Activated T-cell treated with anti-CD3 and anti-CD28 coated beads, Interleukin-2, amount 50 U/mL, for 4 hours (primary cell): ENCODE results near the gene SH3BP1. TPM values are rescaled to one million over a fixed set of nuclear protein-coding genes. Genes with fewer than 3 reads are reported as not detected.
"Not testable (repeated sequence)": the region's sequence is repeated elsewhere in the genome, so short reads cannot be mapped to it uniquely, and the experiment has no call there.

ENCODE experiments used
- ATAC-seq, 2 donors: fragments of 200-7000 bp; cut with Tn5 transposase; one replicate each; pipeline ENCODE4 v1.10.0; 2021
- DNase-seq: peaks from one replicate; pipeline ENCODE4 v3.0.0-alpha.2; 2020
- H3K27me3 Mint-ChIP-seq: one replicate; pipeline ENCODE4 v1.8.0; 2021; ENCODE audit warnings: low read depth, mixed read lengths
- H3K36me3 Mint-ChIP-seq: one replicate; pipeline ENCODE4 v1.8.0; 2022; ENCODE audit warnings: mixed read lengths; ENCODE audit not compliant: insufficient read depth
- H3K4me1 Mint-ChIP-seq: one replicate; pipeline ENCODE4 v1.8.0; 2021; ENCODE audit warnings: low read depth, mixed read lengths
- H3K4me3 Mint-ChIP-seq: one replicate; pipeline ENCODE4 v1.8.0; 2021; ENCODE audit warnings: mild to moderate bottlenecking, moderate library complexity, mixed read lengths
- H3K9me3 Mint-ChIP-seq: one replicate; pipeline ENCODE4 v1.8.0; 2021; ENCODE audit warnings: mixed read lengths
- total RNA-seq, 3 donors: library from RNA; stranded (reverse); gene quantifications; one replicate each; pipeline ENCODE4 v1.2.1, GENCODE V29; 2021

The SH3BP1 gene
- total RNA-seq, result 10 to 100 TPM; 51.1 to 54.3 (median 52.5) TPM

GRCh38 chr22:37639070-37639760, at the start of gene SH3BP1:
Gene SH3BP1, plus strand, starts transcription at chr22:37639669. Its CDS starts 119 bp downstream, at chr22:37639788.
- Mint-ChIP-seq H3K36me3 (peaks cover 5% of the 10 kb centered on the region), H3K27me3 (no peaks in the 10 kb centered on the region), H3K4me1 (peaks cover 76% of the 10 kb centered on the region), H3K4me3 (peak within 1 kb of the TSS; percentile 94), H3K9me3 (no peaks in the 10 kb centered on the region)
- DNase-seq (peak; percentile 36), ATAC-seq (peak; percentile 51 to 56)

- not testable (repeated sequence) for H3K36me3 Mint-ChIP-seq, ATAC-seq, H3K9me3 Mint-ChIP-seq, DNase-seq, H3K4me3 Mint-ChIP-seq
- peaks cover 11% of the 10 kb centered on the region for H3K27me3 Mint-ChIP-seq
- H3K4me1 Mint-ChIP-seq, result peaks cover 11% of the 10 kb centered on the region
Observed at GRCh38 chr22:37591081-37591480, 48.4 kb upstream of the SH3BP1 start.

GRCh38 chr22:37591823-37592404, 47.6 kb upstream of the SH3BP1 start:
- no peaks in the 10 kb centered on the region for H3K36me3 Mint-ChIP-seq
- peaks cover 11% of the 10 kb centered on the region for H3K4me1 Mint-ChIP-seq
- no peaks in the 10 kb centered on the region for H3K9me3 Mint-ChIP-seq
- no peak for DNase-seq
- no peak for ATAC-seq
- peak overlapping the region; percentile 84 for H3K4me3 Mint-ChIP-seq
- H3K27me3 Mint-ChIP-seq, result peaks cover 8% of the 10 kb centered on the region

GRCh38 chr22:37594237-37594636, 45.2 kb upstream of the SH3BP1 start:
- ATAC-seq, result no peak
- Mint-ChIP-seq H3K9me3 (no peaks in the 10 kb centered on the region), H3K36me3 (no peaks in the 10 kb centered on the region), H3K4me3 (no peak overlapping the region), H3K4me1 (peaks cover 11% of the 10 kb centered on the region), H3K27me3 (no peaks in the 10 kb centered on the region)
- DNase-seq, result no peak

- H3K36me3 Mint-ChIP-seq, result no peaks in the 10 kb centered on the region
- ATAC-seq, result no peak
- H3K9me3 Mint-ChIP-seq, result no peaks in the 10 kb centered on the region
- H3K27me3 Mint-ChIP-seq, result no peaks in the 10 kb centered on the region
- DNase-seq, result no peak
- no peak overlapping the region for H3K4me3 Mint-ChIP-seq
- peaks cover 8% of the 10 kb centered on the region for H3K4me1 Mint-ChIP-seq
Observed at GRCh38 chr22:37599153-37599552, 40.3 kb upstream of the SH3BP1 start.

GRCh38 chr22:37601203-37601539, 38.3 kb upstream of the SH3BP1 start:
- Mint-ChIP-seq H3K4me1 (peaks cover 22% of the 10 kb centered on the region), H3K27me3 (no peaks in the 10 kb centered on the region), H3K9me3 (no peaks in the 10 kb centered on the region), H3K4me3 (no peak overlapping the region), H3K36me3 (no peaks in the 10 kb centered on the region)
- ATAC-seq (no peak), DNase-seq (no peak)

GRCh38 chr22:37601540-37602442, 37.7 kb upstream of the SH3BP1 start:
- no peaks in the 10 kb centered on the region for H3K27me3 Mint-ChIP-seq
- no peaks in the 10 kb centered on the region for H3K9me3 Mint-ChIP-seq
- no peak overlapping the region for H3K4me3 Mint-ChIP-seq
- DNase-seq (no peak), ATAC-seq (peak; percentile 11 to 34)
- H3K36me3 Mint-ChIP-seq, result no peaks in the 10 kb centered on the region
- peaks cover 23% of the 10 kb centered on the region for H3K4me1 Mint-ChIP-seq

- H3K4me1 Mint-ChIP-seq, result peaks cover 30% of the 10 kb centered on the region
- not testable (repeated sequence) for H3K9me3 Mint-ChIP-seq, H3K4me3 Mint-ChIP-seq, H3K36me3 Mint-ChIP-seq, ATAC-seq, DNase-seq, H3K27me3 Mint-ChIP-seq
Observed at GRCh38 chr22:37602546-37603277, 36.8 kb upstream of the SH3BP1 start.

GRCh38 chr22:37604074-37604473, 35.4 kb upstream of the SH3BP1 start:
- H3K9me3 Mint-ChIP-seq, result no peaks in the 10 kb centered on the region
- no peaks in the 10 kb centered on the region for H3K27me3 Mint-ChIP-seq
- peaks cover 36% of the 10 kb centered on the region for H3K4me1 Mint-ChIP-seq
- H3K36me3 Mint-ChIP-seq, result no peaks in the 10 kb centered on the region
- H3K4me3 Mint-ChIP-seq, result no peak overlapping the region
- DNase-seq (no peak), ATAC-seq (no peak)

- Mint-ChIP-seq H3K4me1 (peaks cover 41% of the 10 kb centered on the region), H3K27me3 (no peaks in the 10 kb centered on the region), H3K9me3 (no peaks in the 10 kb centered on the region), H3K4me3 (peak overlapping the region; percentile 16), H3K36me3 (no peaks in the 10 kb centered on the region)
- ATAC-seq, result no peak
- peak; percentile 34 for DNase-seq
Observed at GRCh38 chr22:37604875-37605274, 34.6 kb upstream of the SH3BP1 start.

- peak in 1 of 2 donors; percentile 9 for ATAC-seq
- Mint-ChIP-seq H3K27me3 (no peaks in the 10 kb centered on the region), H3K36me3 (no peaks in the 10 kb centered on the region), H3K4me3 (peak overlapping the region; percentile 79), H3K4me1 (peaks cover 48% of the 10 kb centered on the region), H3K9me3 (no peaks in the 10 kb centered on the region)
- DNase-seq, result peak; percentile 93
Observed at GRCh38 chr22:37607010-37607934, 32.2 kb upstream of the SH3BP1 start.

GRCh38 chr22:37607935-37608476, 31.5 kb upstream of the SH3BP1 start:
- no peak for ATAC-seq
- peaks cover 51% of the 10 kb centered on the region for H3K4me1 Mint-ChIP-seq

More at GRCh38 chr22:37607935-37608476, 31.5 kb upstream of the SH3BP1 start:
- no peak for DNase-seq
- H3K27me3 Mint-ChIP-seq, result no peaks in the 10 kb centered on the region
- peak overlapping the region; percentile 79 for H3K4me3 Mint-ChIP-seq
- H3K9me3 Mint-ChIP-seq, result no peaks in the 10 kb centered on the region
- no peaks in the 10 kb centered on the region for H3K36me3 Mint-ChIP-seq
